Uterus (tissue), 2 donors: Measurements from ENCODE around the gene RPP14.

ENCODE experiments used
- CTCF ChIP-seq, 4 experiments: fragments of 200-600 bp in 2 of 4; fragments of 450-650 bp in 2 of 4; sonication (generic) in 2 of 4; IDR thresholded peaks; one replicate each; pipeline ENCODE4 v1.5.1; 2016 to 2019; ENCODE audit warnings: antibody characterized with exemption in 4 of 4, mild to moderate bottlenecking in 2 of 4, moderate library complexity in 1 of 4
- POLR2A ChIP-seq, 2 donors: fragments of 450-650 bp; IDR thresholded peaks; one replicate each; pipeline ENCODE4 v1.6.1; 2016; ENCODE audit warnings: antibody characterized with exemption in 2 of 2, mild to moderate bottlenecking in 1 of 2, moderate library complexity in 1 of 2

DNA sequence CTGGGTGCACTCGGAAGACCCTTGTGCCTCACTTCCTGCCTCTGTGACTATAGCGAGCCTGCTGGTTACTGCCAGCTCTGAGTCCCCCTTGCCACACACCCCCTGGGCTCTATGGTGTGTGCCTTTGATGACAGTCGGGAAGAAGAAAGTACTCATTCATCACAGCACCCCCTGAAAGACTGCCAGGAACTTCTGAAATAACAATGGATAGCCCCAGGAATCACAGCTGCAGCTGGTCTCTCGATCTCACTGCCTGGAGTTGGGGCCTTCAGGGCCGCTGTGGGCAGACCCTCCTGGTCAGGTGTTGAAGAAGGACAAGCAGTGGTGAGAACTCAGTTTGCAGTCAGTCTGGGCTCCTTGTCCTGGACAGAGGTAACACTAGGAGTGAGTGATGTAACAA, 9.8 kb upstream of the RPP14 start:
- TF ChIP-seq CTCF (IDR thresholded peaks at IDR 0.05) (no peak), POLR2A (IDR thresholded peaks at IDR 0.05) (no peak)
